HFFc6 (cell line): ENCODE results near the gene RASD1. TPM values are rescaled to one million over a fixed set of nuclear protein-coding genes. Genes with fewer than 3 reads are reported as not detected.

Source experiments
- DNase-seq: peaks from one replicate; pipeline ENCODE4 v3.0.0-alpha.2; 2018
- H3K27ac Mint-ChIP-seq: 2 replicates; pipeline ENCODE4 v1.8.0; 2020; ENCODE audit warnings: mild to moderate bottlenecking, mixed read lengths
- H3K27me3 Mint-ChIP-seq: 2 replicates; pipeline ENCODE4 v1.8.0; 2021; ENCODE audit warnings: mild to moderate bottlenecking, moderate library complexity, mixed read lengths; ENCODE audit not compliant: insufficient read depth
- H3K36me3 Mint-ChIP-seq: 2 replicates; pipeline ENCODE4 v1.8.0; 2021; ENCODE audit warnings: low read depth, mixed read lengths
- H3K4me1 Mint-ChIP-seq: 2 replicates; pipeline ENCODE4 v1.8.0; 2020; ENCODE audit warnings: low read depth, mixed read lengths
- H3K4me3 Mint-ChIP-seq: 2 replicates; pipeline ENCODE4 v1.8.0; 2020; ENCODE audit warnings: mild to moderate bottlenecking, moderate library complexity, mixed read lengths
- H3K9me3 Mint-ChIP-seq: 2 replicates; pipeline ENCODE4 v1.8.0; 2020; ENCODE audit warnings: mild to moderate bottlenecking, mixed read lengths
- CTCF ChIP-seq: fragments of 200-600 bp; sonication (generic); IDR thresholded peaks from 2 replicates; pipeline ENCODE4 v1.5.0; 2021; ENCODE audit warnings: antibody characterized with exemption, mild to moderate bottlenecking
- total RNA-seq, 6 experiments: library from RNA; stranded (reverse); fragmentation: NEBNext Ultra II Directional; extraction: Animal tissue kit (Norgen Biotek cat#: 25700); gene quantifications; 2 replicates in 1 of 6; 3 replicates in 5 of 6; pipeline ENCODE4 v1.2.3, GENCODE V29; 2021

The RASD1 gene
- total RNA-seq, 6 experiments from 2014 or later: 0.17 to 1.1 (median 0.43) TPM

GRCh38 chr17:17484451-17484899, 11.7 kb downstream of the RASD1 start:
- H3K4me3 Mint-ChIP-seq: no peak overlapping the region
- no peaks in the 10 kb centered on the region; the same call in 1 of the 2 replicates for H3K27me3 Mint-ChIP-seq
- peaks cover 19% of the 10 kb centered on the region for H3K36me3 Mint-ChIP-seq
- H3K9me3 Mint-ChIP-seq: no peaks in the 10 kb centered on the region
- no peak overlapping the region for H3K27ac Mint-ChIP-seq
- peaks cover 20% of the 10 kb centered on the region for H3K4me1 Mint-ChIP-seq
- no peak for TF ChIP-seq CTCF
- DNase-seq: no peak

DNA sequence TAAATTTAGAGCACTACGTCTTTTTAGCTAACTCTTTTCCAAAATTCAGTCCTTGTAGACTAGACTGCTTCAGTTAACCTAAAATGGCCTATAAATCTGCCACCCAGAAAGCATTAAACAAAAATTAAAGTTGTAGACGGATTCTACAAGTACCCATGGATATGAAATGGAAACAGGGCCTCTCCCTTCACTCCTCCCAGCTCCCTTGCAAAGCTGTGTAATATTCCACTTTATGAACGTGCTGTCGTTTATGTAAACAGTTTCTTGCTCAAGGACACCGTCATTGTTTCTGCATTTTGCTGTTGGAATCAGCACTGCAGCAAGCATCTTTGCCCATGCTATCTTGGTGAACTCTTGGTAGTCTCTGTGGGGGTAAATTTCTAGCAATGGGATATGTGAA, 14.3 kb downstream of the RASD1 start:
- no peak for TF ChIP-seq CTCF
- H3K4me3 Mint-ChIP-seq: no peak overlapping the region
- peaks cover 10% of the 10 kb centered on the region for H3K36me3 Mint-ChIP-seq
- H3K9me3 Mint-ChIP-seq: no peaks in the 10 kb centered on the region
- DNase-seq: no peak
- H3K27ac Mint-ChIP-seq: no peak overlapping the region
- peaks cover 40% of the 10 kb centered on the region for H3K4me1 Mint-ChIP-seq
- no peaks in the 10 kb centered on the region; the same call in 1 of the 2 replicates for H3K27me3 Mint-ChIP-seq

GRCh38 chr17:17480593-17481148, 15.5 kb downstream of the RASD1 start:
- Mint-ChIP-seq H3K9me3 (no peaks in the 10 kb centered on the region), H3K27me3 (peaks cover 2% of the 10 kb centered on the region), H3K36me3 (peaks cover 9% of the 10 kb centered on the region), H3K27ac (no peak overlapping the region), H3K4me3 (no peak overlapping the region), H3K4me1 (peaks cover 40% of the 10 kb centered on the region)
- DNase-seq: no peak
- no peak for TF ChIP-seq CTCF

- Mint-ChIP-seq H3K4me1 (peaks cover 36% of the 10 kb centered on the region), H3K4me3 (no peak overlapping the region), H3K9me3 (no peaks in the 10 kb centered on the region), H3K27ac (no peak overlapping the region), H3K36me3 (peaks cover 4% of the 10 kb centered on the region; the same call in 1 of the 2 replicates), H3K27me3 (peaks cover 9% of the 10 kb centered on the region)
- no peak for TF ChIP-seq CTCF
- DNase-seq: no peak
Measured at GRCh38 chr17:17479209-17479608, 17.0 kb downstream of the RASD1 start.

- peak; percentile 73 for DNase-seq
- Mint-ChIP-seq H3K36me3 (peaks cover 4% of the 10 kb centered on the region; the same call in 1 of the 2 replicates), H3K27ac (peak within 1 kb of the TSS; percentile 91), H3K4me1 (peaks cover 32% of the 10 kb centered on the region), H3K27me3 (peaks cover 28% of the 10 kb centered on the region), H3K9me3 (no peaks in the 10 kb centered on the region), H3K4me3 (peak within 1 kb of the TSS; percentile 97)
- no peak for TF ChIP-seq CTCF
Measured at GRCh38 chr17:17476865-17477467, 19.2 kb downstream of the RASD1 start, which contains the start of gene MED9. MED9 (plus strand) TSS chr17:17477000; CDS start chr17:17477042, 42 bp downstream.
